Measurements from ENCODE around the gene ENTPD6.

ENTPD6 gene

GRCh38 chr20:25269833-25270170, 74.3 kb downstream of the ENTPD6 start:
- Histone ChIP-seq H3K4me3 (replicated peaks; ENCODE audit: low read depth, low read length) (no peak overlapping the region), H3K27me3 (replicated peaks; ENCODE audit: control insufficient read depth, insufficient read depth, low read length) (no peaks in the 10 kb centered on the region), H3K36me3 (ENCODE audit: control insufficient read depth, insufficient read depth, low read length) (peaks cover 21% of the 10 kb centered on the region)
- TF ChIP-seq CTCF (IDR thresholded peaks at IDR 0.05; ENCODE audit: insufficient read depth, low read length, poor library complexity, severe bottlenecking): no peak
- no peak for DNase-seq (ENCODE audit: extremely low read depth, insufficient read length)

- TF ChIP-seq CTCF (IDR thresholded peaks at IDR 0.05; ENCODE audit: insufficient read depth, low read length, poor library complexity, severe bottlenecking): no peak
- Histone ChIP-seq H3K36me3 (ENCODE audit: control insufficient read depth, insufficient read depth, low read length) (peaks cover 24% of the 10 kb centered on the region), H3K27me3 (replicated peaks; ENCODE audit: control insufficient read depth, insufficient read depth, low read length) (no peaks in the 10 kb centered on the region), H3K4me3 (replicated peaks; ENCODE audit: low read depth, low read length) (no peak overlapping the region)
- no peak for DNase-seq (ENCODE audit: extremely low read depth, insufficient read length)
Measured at GRCh38 chr20:25270829-25271251, 75.3 kb downstream of the ENTPD6 start.

- DNase-seq (ENCODE audit: extremely low read depth, insufficient read length): no peak
- no peak overlapping the region for H3K4me3 ChIP-seq (replicated peaks; ENCODE audit: low read depth, low read length)
- no peaks in the 10 kb centered on the region for H3K27me3 ChIP-seq (replicated peaks; ENCODE audit: control insufficient read depth, insufficient read depth, low read length)
- TF ChIP-seq CTCF (IDR thresholded peaks at IDR 0.05; ENCODE audit: insufficient read depth, low read length, poor library complexity, severe bottlenecking): no peak
- peaks cover 24% of the 10 kb centered on the region for H3K36me3 ChIP-seq (ENCODE audit: control insufficient read depth, insufficient read depth, low read length)
Measured at GRCh38 chr20:25271486-25272222, 76.1 kb downstream of the ENTPD6 start.

GRCh38 chr20:25272223-25273000, 76.9 kb downstream of the ENTPD6 start:
- Histone ChIP-seq H3K27me3 (replicated peaks; ENCODE audit: control insufficient read depth, insufficient read depth, low read length) (no peaks in the 10 kb centered on the region), H3K36me3 (ENCODE audit: control insufficient read depth, insufficient read depth, low read length) (peaks cover 26% of the 10 kb centered on the region), H3K4me3 (replicated peaks; ENCODE audit: low read depth, low read length) (no peak overlapping the region)
- TF ChIP-seq CTCF (IDR thresholded peaks at IDR 0.05; ENCODE audit: insufficient read depth, low read length, poor library complexity, severe bottlenecking): no peak
- no peak for DNase-seq (ENCODE audit: extremely low read depth, insufficient read length)

GRCh38 chr20:25273046-25273445, 77.5 kb downstream of the ENTPD6 start:
- TF ChIP-seq CTCF (IDR thresholded peaks at IDR 0.05; ENCODE audit: insufficient read depth, low read length, poor library complexity, severe bottlenecking): no peak
- Histone ChIP-seq H3K27me3 (replicated peaks; ENCODE audit: control insufficient read depth, insufficient read depth, low read length) (no peaks in the 10 kb centered on the region), H3K4me3 (replicated peaks; ENCODE audit: low read depth, low read length) (no peak overlapping the region), H3K36me3 (ENCODE audit: control insufficient read depth, insufficient read depth, low read length) (peaks cover 29% of the 10 kb centered on the region)
- no peak for DNase-seq (ENCODE audit: extremely low read depth, insufficient read length)
